Airway epithelial cell (primary cell): ENCODE results near the gene FMC1. TPM values are rescaled to one million over a fixed set of nuclear protein-coding genes. Genes with fewer than 3 reads are reported as not detected.

Experiments
- total RNA-seq: library from RNA; depleted of rRNA; stranded (reverse); fragments of >200 nt; gene quantifications from 2 replicates; pipeline ENCODE4 v1.2.3, GENCODE V29; 2015

The FMC1 gene, protein sequence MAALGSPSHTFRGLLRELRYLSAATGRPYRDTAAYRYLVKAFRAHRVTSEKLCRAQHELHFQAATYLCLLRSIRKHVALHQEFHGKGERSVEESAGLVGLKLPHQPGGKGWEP
- 8.2 and 9.2 TPM in 2 replicates for total RNA-seq

DNA sequence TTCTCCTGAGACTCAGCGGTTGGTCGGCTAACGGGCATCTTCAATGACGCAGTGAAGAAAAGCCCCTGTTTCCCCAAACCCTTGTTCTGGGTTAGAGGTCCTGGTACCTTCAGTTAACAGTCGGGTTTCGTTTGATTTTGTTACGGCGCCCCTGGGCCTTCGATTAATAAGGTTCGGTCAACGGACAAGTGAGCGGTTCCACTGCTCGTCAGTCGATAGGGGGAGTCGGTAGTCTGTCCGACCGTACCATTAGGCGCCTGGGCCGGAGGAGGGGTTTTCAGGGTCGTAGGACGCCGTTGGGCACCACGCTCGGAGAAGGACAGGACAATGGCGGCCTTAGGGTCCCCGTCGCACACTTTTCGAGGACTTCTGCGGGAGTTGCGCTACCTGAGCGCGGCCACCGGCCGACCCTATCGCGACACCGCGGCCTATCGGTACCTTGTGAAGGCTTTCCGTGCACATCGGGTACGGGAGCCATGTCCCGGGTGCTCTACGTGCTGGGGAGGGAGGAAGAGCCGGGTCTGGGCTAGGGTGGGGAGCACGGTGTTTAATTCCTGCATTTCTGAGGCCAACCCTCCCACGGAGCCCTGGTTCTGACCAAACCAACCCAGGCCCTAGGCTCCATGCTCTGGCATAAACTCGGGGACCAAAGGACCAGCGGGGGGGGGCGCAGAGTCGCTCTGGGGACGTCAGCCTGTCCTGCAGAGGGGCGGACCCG lies at the start of gene FMC1:
Gene FMC1, plus strand, starts transcription at position 280 of the 718 bp plus-strand sequence. Its CDS starts 48 bp downstream, at position 328.

DNA sequence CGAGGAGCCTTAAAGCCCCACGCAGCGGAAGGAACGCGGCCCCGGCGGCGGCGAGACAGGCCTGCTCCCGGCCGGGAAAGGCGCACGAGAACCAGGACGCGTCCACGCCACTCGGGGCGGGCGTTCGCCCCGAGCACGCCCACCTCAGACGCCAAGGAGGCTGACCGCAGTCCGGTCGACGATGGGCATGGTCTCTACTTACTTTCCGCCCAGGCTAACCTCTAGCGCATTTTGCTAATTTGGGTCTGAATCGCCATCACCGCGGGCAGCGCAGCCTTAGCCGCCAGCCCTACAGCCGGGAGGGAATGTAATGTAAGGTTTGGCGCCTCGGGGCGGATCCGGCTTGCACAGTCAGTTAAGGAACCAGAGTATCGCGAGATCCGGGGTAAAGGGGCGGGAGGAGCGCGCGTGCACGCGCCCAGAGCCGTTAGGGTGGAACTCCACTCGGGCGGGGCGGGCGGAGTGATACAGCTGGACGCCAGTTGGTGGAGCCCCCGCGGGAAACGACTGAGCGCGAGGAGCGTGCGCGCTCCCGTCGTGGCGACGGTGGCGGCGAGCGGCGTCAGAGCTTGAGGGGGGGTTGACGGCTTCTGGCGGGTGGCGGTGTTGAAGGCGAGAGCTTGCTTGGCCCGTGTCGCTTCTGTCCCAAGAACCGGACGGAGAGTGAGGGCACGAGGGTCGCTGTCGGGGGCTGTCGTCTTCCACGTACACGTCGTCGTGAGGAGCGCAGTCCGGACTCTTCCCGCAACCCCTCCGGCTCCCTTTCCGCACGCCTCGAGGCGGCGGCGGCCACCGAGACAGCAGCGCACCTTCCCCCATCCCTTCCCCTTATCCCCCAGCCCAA lies 18.5 kb downstream of the FMC1 start, which contains the start of gene LUC7L2:
Gene LUC7L2, plus strand, starts transcription at position 529 of the 844 bp plus-strand sequence. CDS start 368 bp downstream, outside the sequence.

Other genes starting within 250 kb of the FMC1 start
- gene ZC3HAV1, start 231.6 kb upstream of the FMC1 start, total RNA-seq = 20.8 and 28.4 TPM in 2 replicates
- 2.8 and 3.8 TPM in 2 replicates for gene UBN2, start 110.1 kb upstream of the FMC1 start, total RNA-seq
- 46.5 and 50.9 TPM in 2 replicates for gene LUC7L2, start 18.6 kb downstream of the FMC1 start, total RNA-seq
- 13.9 and 17.0 TPM in 2 replicates for gene KLRG2, start 142.3 kb downstream of the FMC1 start, total RNA-seq
- gene CLEC2L, start 182.3 kb downstream of the FMC1 start, total RNA-seq = not detected in 2 replicates